Activated T-helper 1 cell treated with anti-CD3 and anti-CD28 coated beads, Interleukin-2, amount 50 U/mL, for 16 hours (primary cell): Measurements from ENCODE around the gene NCOA7.
"Not testable (repeated sequence)": the region's sequence is repeated elsewhere in the genome, so short reads cannot be mapped to it uniquely, and the experiment has no call there.

Experiments used
- DNase-seq, 2 donors: peaks; one replicate each; pipeline ENCODE4 v3.0.0-alpha.2; 2020; ENCODE audit warnings: low read depth in 1 of 2, low spot score in 1 of 2

NCOA7 gene

DNA sequence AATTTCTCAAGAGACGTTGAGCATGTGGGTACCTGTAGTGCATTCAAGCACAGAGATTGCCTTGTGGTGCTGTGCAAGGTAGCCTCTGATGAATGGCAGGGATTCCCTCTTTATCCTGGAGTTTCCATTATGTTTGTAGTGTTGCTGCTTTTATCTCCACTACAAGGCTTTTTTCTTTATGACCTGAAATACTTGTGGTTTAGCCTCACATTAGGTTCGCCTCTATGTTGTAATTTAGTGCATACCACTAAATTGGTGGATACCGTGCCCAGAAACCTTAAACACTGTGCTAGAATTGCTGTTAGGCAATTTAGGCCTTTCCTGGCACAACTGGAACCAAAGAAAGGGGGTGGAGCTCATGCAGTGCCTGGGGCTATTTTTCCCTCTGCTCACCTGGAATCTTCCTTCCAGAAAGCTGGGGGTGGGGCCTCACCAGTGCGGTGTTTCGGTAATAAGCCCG lies 76.8 kb downstream of the NCOA7 start:
- DNase-seq = no peak

DNA sequence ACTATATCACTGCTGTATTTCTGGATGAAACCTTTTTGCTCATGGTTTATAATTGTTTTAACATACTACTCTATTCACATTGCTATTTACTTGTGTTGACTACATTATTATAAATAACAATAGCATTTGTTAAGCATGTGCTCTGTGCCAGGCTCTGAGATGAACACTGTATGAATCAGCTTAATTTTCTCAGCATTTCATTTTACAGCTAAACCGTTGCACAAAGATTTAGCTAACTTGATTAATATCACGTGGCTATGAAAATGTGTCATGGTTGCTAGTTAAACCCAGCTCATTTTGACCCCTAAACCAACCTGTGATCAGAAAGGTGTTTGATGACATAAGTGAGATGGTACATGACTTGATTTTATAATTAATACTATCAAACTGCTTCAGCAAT lies 77.5 kb downstream of the NCOA7 start:
- no peak for DNase-seq

DNA sequence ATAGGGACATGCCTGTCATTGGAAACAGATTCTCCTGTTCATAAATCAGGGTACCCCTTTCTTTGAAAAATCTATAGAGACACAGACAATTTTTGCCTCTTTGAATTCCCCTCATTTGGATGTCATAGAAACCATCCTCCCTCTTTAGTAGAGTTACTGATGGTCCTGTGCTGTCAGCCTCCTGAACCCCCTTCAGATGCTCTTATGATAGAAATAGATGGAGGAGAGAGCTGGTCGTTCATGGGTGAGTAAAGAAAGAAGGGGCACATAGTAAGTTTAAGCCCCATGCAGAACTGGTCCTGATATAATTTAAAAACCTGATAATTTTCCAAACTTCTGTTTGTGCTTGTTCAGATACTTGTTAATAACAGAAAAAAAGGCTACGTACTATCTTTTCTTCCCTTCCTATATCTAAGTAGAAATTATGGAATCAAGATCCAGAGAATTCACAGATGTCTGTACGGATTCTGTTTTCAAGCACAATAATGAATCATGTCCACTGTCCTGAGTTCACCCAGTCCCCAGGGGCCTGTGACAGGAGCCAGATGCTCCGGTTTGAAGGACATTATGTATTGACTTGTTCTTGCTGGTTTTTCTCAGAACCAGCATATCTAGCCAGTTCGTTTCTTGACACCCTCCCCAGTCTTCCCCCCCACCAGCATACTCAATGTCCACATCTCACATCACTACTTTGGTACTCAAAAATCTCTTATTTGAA lies 78.1 kb downstream of the NCOA7 start:
- DNase-seq = no peak

DNA sequence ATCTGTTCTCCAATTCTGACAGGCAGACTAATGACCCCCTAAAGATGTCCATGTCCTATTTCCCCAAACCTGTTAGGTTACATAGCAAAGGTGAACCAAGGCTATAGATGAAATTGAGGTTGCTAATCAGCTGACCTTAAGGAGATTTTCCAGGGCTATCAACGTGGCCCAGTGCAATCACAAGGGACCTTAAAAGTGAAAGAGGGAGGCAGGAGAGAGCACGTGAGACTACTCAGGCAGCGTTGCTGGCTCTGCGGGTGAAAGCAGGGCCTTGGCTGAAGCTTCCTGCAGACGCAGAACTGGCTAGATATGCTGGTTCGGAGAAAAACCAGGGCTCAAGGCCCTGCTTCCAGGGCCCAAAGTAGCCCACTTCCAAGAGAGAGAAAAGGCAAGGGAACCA lies 78.7 kb downstream of the NCOA7 start:
- no peak for DNase-seq

DNA sequence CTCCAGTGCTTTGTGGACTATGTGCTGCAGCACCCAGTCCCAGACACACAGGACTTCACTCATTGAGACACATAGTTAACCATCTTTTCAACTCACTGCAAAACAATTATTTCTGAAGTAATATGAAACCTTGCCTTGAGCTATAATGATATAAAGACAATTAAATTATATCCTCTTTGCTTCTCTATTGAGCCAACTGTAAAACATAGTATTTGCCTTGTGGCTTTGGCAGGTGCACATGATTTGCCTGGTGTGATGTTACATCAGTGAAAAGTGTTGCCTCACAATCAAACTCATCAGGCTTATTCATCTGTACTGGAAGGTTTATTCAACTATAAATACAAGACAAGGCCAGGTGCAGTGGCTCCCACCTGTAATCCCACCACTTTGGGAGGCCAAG lies 80.6 kb downstream of the NCOA7 start:
- DNase-seq = no peak

DNA sequence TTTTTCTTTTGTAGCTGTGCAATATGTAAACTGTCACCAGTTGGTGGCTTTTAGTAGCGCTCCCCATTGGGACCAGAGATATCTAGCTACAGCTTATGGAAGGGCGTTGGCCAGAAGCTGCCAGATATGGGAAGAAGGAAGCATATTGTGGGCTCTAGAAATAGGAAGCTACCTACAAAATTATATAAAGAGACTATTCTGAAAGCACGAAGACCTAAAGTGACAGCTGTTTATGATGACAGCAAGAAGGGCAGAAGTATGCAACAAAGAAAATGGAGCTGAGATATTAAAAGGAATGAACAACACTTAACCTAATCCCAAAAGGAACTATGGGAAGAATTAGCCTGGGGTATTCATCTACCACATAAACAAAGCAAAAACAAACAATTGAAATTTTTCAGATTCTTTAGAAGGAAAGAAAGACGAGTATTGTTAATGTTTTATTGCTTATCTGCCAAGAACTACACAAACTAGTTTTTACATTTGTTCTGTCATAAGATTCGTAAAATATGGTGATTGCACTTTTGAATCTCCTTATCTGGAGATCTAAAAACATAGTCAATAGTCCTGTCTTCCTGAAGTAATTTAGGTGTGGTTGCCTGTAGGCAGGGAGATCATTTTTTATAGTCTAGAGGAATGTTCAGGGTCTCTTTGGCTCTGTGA lies 81.6 kb downstream of the NCOA7 start:
- DNase-seq = no peak

DNA sequence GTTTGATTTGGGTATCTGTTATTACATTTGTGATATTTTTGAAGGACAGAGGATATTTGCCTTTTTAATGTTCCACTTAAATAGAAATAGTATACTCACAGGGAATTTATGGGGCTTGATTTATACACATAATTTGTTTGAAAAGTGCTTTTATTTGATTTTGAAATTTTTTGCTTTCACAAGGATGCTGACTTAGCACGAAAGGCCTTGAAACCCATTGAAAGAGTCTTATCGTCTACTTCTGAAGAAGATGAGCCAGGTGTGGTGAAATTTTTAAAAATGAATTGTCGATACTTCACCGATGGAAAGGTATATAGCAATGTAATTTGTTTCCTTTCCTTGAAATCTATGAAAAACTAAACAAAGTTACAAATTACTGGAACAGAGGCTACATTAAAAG lies 91.5 kb downstream of the NCOA7 start:
- DNase-seq = no peak

DNA sequence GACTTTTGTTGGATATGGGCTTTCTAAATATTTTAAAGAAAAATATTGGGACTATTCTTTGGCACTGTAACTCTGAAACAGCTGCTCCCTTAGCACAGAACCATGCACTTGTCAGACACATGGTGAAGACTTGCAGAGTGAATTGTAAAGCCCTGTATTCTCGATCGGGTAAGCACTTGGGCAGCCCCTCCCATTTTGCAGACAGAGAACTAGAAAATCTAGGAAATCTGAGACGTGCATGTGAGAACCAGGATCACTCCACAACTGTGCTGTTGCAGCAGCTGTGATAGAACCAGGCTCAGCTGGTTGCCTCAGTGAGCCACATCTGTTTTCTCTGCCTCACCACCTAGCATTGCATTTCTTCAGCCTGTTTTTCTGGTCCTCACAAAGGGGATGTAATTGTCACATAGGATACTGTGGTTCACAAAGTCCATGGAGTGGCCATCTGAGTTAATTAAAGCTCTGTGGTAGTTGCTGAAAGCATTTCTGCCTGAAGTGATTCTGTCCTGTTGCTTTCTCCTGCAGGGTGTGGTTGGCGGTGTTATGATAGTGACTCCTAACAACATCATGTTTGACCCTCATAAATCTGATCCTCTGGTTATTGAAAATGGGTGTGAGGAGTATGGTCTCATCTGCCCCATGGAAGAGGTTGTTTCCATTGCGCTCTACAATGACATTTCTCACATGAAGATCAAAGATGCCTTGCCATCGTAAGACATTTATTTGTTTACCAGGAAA lies 94.0 kb downstream of the NCOA7 start:
- DNase-seq = no peak

DNA sequence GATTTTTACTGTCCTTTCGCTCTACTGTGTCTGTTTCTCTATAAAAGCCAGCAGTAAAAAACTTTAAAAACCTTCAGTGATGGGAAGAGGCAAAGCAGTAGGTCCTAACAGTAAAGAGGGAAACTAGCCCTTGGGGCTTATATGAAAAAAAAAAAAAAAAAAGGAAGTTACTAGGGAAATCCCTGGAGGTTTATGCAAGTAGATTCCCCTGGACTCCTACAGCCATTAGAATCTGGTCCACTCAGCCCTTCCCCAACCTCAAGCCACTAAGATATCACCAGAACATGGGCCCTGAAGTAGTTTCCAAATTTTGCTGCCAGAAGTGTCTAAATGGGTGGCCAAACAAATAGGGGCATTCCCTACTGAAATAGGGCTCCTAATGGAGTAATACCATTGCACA lies 95.3 kb downstream of the NCOA7 start:
- no peak for DNase-seq

DNA sequence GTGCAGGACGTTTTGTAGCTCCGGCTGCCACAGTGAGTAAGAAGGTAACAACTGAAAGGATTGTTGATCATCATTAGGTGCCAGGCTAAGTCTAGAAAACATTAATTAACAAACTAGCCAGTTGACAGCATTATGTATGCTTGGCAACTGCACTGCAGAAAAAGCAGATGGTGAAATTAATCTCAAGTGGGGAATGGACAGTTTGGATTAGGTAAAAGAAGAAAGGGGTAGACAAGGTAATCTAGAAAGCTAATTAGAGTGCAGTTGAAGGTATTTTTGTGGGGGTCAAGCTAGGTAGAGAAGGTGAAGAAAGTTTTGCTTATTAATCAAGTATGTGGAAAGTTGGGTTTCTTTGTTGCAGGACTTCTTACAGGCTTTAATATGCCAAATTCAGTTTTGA lies 96.2 kb downstream of the NCOA7 start:
- no peak for DNase-seq

DNA sequence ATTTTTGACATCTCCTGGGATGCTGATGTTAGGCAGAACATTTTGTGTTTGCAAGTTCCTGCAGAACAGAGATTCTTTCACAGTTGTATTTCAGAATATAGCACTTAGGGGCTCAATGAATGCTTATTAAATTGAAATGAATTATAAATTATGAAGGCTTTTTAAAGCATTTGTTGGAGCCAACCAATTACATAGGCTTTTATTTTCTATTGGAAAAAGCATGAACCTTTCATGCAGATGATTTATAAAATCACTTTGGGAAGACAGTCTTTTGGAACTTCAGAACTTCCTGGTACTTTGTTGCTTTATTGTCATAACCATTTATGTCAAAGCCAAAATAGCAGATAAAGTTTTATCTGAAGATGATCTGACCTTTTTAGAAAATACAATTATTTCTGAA lies 96.6 kb downstream of the NCOA7 start:
- DNase-seq = no peak

DNA sequence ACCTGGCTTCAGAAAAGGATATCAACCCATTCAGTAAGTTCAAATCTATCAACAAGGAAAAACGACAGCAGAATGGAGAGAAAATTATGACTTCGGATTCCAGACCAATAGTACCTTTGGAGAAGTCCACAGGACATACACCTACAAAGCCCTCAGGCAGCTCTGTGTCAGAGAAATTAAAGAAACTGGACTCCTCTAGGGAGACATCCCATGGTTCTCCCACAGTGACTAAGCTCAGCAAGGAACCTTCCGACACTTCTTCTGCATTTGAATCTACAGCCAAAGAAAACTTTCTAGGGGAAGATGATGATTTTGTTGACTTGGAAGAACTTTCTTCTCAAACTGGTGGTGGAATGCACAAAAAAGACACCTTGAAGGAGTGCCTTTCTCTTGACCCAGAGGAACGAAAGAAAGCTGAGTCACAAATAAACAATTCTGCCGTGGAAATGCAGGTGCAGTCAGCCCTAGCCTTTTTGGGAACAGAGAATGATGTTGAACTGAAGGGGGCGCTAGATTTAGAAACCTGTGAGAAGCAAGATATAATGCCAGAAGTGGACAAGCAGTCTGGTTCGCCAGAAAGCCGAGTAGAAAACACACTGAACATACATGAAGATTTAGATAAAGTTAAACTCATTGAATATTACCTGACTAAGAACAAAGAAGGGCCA lies 98.4 kb downstream of the NCOA7 start:
- DNase-seq = no peak

DNA sequence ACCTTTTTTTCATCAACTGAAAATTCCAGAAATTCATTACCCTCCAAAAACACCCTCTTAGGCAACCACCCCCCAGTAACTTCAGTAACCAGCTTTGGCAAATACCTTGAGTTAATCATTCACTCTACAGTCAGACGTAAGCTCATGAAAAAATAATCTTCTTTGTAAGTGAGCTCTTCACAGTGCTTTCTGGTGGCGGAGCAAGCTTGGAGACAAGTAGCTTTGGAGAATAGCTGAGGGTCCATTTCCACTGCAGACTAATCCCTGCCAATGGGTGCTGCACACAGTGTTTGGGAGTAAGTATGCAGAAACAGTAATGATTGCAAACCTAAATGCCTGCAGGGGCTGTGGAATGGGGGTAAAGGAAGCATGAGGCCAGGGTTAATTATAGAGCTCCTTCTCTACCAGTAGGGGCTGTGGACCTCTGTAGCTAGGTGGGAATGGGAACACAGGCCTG lies 109.0 kb downstream of the NCOA7 start:
- DNase-seq = no peak

DNA sequence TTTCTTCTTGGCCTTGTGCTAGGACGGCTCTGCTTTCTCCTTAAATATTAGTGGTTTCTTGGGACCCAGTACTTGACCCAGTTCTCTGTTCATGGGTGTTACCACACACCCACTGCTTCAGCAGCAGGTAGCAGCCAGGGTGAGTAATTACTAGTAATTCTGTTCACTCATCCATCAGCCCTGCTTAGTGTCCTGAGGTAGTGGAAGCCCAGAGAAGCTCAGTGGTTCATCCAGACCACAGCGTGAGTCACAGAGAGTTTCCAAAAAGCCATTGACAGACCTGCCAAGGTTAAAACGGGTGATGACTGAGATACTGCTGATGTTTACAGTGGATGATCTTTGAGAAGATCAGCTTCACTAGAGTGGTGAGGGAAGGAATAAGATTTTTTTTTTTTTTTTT lies 114.1 kb downstream of the NCOA7 start:
- DNase-seq = peak; percentile 8 to 30

DNA sequence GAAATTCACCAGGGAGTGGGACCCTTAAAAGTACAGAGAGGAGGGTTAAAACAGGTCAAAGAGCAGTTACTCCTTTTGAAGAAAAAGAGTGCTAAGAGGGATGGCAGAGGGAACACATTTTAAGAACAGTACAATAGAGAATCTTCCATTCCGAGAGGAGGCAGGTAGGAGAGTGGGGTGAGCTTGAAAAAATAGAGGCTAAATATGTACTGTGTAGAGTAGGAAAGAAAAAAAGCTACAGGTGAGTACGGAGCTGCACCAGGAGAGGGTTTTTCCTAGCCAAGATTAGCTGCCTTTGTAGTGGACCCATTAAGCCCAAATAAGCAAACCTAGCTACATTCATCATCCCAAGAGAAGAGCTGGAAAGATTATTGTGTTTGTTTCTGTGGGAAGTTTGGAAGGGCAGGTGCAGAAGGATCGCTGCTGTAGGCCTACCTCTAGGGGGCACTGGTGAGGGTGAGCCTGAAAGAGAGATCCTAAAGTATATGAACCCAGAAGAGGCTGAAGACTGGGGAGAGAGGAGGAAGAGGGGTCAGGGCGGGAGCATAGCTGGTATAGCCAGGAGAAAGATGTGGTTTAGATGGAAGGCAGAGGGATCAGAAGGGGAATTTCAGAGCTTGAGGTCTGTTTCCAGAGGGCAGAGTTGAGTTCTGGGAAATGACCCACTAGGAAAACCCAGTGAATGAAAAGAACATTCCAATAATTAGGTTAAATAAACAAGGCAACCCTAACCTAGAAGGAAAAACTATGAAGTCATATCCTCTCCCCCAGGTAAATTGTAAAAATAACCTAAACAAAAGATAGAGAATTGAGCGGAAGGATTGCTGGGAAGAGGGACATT lies 115.6 kb downstream of the NCOA7 start:
- DNase-seq = no peak

DNA sequence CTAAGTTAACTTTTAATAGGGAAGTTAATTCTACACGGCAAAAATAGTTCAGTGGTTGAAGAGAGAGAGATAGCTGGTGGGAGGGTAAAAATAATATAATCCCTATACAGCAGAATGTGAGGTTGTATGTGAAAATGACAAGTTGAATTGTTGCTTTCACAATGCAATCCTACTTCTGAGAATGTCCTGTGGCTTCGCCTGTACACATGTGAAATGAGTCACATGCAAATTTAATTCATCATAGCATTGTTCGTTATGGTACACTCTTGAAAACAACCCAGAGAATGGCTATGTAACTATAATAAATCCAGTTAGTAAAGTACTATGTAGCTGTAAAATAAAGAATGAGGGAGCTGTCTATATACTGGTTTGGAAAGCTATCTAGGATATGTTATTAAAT lies 119.8 kb downstream of the NCOA7 start:
- no peak for DNase-seq

DNA sequence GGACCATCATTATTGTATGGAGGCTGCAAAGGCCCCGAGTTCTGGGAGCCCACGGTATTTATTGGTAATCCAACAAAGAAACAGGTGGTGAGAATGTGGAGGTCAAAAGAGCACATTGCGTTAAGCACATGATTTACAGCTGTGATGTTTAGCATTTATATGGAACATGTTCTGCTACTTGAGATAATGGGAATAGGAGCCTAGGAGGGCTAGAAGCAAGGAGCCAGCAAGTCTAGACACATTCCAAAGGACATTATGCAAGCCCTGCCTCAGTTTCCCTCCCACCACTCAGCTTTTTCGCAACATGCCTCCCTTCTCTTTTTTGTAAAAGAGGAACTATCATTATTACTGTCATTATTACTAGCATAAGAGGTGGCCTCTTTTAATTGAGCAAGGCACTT lies 120.3 kb downstream of the NCOA7 start:
- not testable (repeated sequence) for DNase-seq

DNA sequence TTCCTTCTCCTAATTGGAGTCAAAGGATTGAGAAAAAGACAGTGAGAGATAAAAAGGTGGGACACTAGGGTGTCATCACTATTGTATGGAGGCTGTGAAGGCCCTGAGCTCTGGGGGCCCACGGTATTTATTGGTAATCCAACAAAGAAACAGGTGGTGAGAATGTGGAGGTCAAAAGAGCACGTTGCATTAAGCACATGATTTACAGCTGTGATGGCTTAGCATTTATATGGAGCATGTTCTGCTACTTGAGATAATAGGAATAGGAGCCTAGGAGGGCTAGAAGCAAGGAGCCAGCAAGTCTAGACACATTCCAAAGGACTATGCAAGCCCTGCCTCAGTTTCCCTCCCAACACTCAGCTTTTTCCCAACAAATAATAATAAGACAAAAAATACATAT lies 121.7 kb downstream of the NCOA7 start:
- not testable (repeated sequence) for DNase-seq

DNA sequence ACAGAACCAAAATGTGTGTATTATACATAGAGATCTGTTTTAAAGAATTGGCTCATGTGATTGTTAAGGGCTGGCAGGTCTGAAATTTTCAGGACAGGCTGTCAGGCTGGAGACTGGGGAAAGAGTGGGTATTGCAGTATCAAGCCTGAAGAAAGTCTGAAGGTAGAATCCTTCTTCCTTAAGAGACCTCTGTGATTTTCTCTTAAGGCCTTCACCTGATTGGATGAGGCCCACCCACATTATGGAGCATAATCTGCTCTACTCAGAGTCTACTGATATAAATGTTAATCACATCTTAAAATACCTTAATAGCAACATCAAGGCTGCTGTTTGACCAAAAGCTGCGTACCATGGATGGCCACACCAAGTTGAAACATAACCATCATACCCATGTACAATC lies 122.4 kb downstream of the NCOA7 start:
- no peak for DNase-seq

DNA sequence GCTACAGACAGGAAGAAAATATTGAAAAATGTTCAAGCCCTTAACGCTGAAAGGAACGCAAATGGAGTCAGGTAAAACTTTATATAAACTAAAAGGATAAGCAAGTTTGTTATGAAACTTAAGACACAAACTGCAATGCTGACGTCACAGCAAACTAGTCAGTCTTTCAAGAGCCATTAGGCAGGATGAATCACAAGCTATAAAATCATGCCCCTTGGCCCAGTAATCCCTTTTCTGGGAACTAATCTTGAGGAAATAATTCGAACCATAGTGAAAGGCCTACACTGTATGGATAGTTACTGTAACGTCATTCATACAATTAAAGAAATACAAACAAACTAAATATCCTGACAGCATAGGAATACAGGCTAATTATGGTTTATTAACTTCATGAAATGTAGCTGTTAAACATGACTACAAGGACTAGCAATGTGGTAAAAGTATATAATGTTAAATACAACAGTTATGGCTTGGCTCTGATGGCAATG lies 123.1 kb downstream of the NCOA7 start:
- no peak for DNase-seq

DNA sequence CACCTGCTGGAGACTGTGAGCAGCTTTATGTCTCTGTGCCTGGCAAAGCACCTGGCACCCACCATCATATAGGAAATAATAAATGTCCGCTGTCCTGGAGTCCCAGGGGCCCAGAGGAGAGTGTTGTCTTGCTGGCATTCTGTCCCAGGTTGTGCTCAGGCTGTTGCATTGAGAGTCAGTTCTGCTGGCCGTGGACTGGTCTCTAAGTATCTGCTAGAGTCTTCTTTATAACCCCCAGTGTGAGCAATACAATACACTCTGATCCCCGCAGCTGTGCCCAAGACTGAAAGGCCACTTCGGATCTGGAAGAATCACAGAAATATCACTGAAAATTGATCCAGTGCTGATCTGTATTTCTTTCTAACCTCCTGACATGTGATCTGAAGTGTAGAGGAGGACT lies 127.5 kb downstream of the NCOA7 start:
- DNase-seq = no peak
